ENCODE measurements around the gene DCHS1. TPM values are rescaled to one million over a fixed set of nuclear protein-coding genes. Genes with fewer than 3 reads are reported as not detected.

The DCHS1 gene
- polyA plus RNA-seq, 1 experiment, result 8.7 TPM

GRCh38 chr11:6664551-6664950 is 8.9 kb upstream of the DCHS1 start:
- DNase-seq (ENCODE audit: low read depth, low spot score), result no peak
- TF ChIP-seq CTCF (IDR thresholded peaks at IDR 0.05; ENCODE audit: low read depth, low read length), result no peak
- Histone ChIP-seq H3K4me3 (ENCODE audit: low read depth, low read length) (no peak overlapping the region), H3K27ac (ENCODE audit: low read depth, low read length) (no peak overlapping the region), H3K27me3 (ENCODE audit: control insufficient read depth, insufficient read depth, low read length) (no peaks in the 10 kb centered on the region), H3K9me3 (ENCODE audit: control insufficient read depth, insufficient read depth, low read length) (peaks cover 3% of the 10 kb centered on the region; the same call in 1 of the 2 replicates)
- POLR2A ChIA-PET, result interaction anchor here (0.7 kb wide), 1 partner anchor 111 kb away, joined by 3 read pairs; no protein-coding TSS in a partner anchor
- CTCF ChIA-PET, result interaction anchor here (1.5 kb wide), 1 partner anchor 19 kb away, joined by 5 read pairs; the partner anchor contains the start of gene MRPL17

- POLR2A ChIA-PET, result interaction anchor here (0.7 kb wide), 1 partner anchor 110 kb away, joined by 3 read pairs; no protein-coding TSS in a partner anchor
- H3K27ac ChIP-seq (ENCODE audit: low read depth, low read length), result no peak overlapping the region
- peaks cover 3% of the 10 kb centered on the region; the same call in 1 of the 2 replicates for H3K9me3 ChIP-seq (ENCODE audit: control insufficient read depth, insufficient read depth, low read length)
- no peak for DNase-seq (ENCODE audit: low read depth, low spot score)
- H3K4me3 ChIP-seq (ENCODE audit: low read depth, low read length), result no peak overlapping the region
- no peaks in the 10 kb centered on the region for H3K27me3 ChIP-seq (ENCODE audit: control insufficient read depth, insufficient read depth, low read length)
- CTCF ChIA-PET, result interaction anchor here (1.5 kb wide), 1 partner anchor 19 kb away, joined by 5 read pairs; the partner anchor contains the start of gene MRPL17
- no peak for TF ChIP-seq CTCF (IDR thresholded peaks at IDR 0.05; ENCODE audit: low read depth, low read length)
Measured at GRCh38 chr11:6663794-6664469, 8.3 kb upstream of the DCHS1 start.

- no peak for TF ChIP-seq CTCF (IDR thresholded peaks at IDR 0.05; ENCODE audit: low read depth, low read length)
- ChIA-PET POLR2A (no interaction called here), CTCF (interaction anchor here (1.3 to 1.4 kb wide), 2 partner anchors 11 to 23 kb away, joined by 3 to 4 read pairs; partner anchors contain the start of gene MRPL17)
- Histone ChIP-seq H3K27me3 (ENCODE audit: control insufficient read depth, insufficient read depth, low read length) (no peaks in the 10 kb centered on the region), H3K27ac (ENCODE audit: low read depth, low read length) (no peak overlapping the region), H3K4me3 (ENCODE audit: low read depth, low read length) (no peak overlapping the region), H3K9me3 (ENCODE audit: control insufficient read depth, insufficient read depth, low read length) (no peaks in the 10 kb centered on the region)
- no peak for DNase-seq (ENCODE audit: low read depth, low spot score)
Measured at GRCh38 chr11:6660712-6661111, 5.1 kb upstream of the DCHS1 start.

- ChIA-PET POLR2A (no interaction called here), CTCF (interaction anchor here (1.4 to 3.8 kb wide), 3 partner anchors 10 to 279 kb away, joined by 5 to 23 read pairs (median 5); no protein-coding TSS in a partner anchor)
- Histone ChIP-seq H3K27ac (ENCODE audit: low read depth, low read length) (no peak overlapping the region), H3K9me3 (ENCODE audit: control insufficient read depth, insufficient read depth, low read length) (no peaks in the 10 kb centered on the region), H3K4me3 (ENCODE audit: low read depth, low read length) (no peak overlapping the region), H3K27me3 (ENCODE audit: control insufficient read depth, insufficient read depth, low read length) (peaks cover 6% of the 10 kb centered on the region)
- TF ChIP-seq CTCF (IDR thresholded peaks at IDR 0.05; ENCODE audit: low read depth, low read length), result no peak
- DNase-seq (ENCODE audit: low read depth, low spot score), result no peak
Measured at GRCh38 chr11:6658647-6659046, 3.0 kb upstream of the DCHS1 start.

- TF ChIP-seq CTCF (IDR thresholded peaks at IDR 0.05; ENCODE audit: low read depth, low read length), result no peak
- ChIA-PET CTCF (interaction anchor here (1.4 to 3.8 kb wide), 4 partner anchors 10 to 278 kb away, joined by 4 to 23 read pairs (median 5); partner anchors contain the start of gene MRPL17), POLR2A (no interaction called here)
- no peaks in the 10 kb centered on the region for H3K9me3 ChIP-seq (ENCODE audit: control insufficient read depth, insufficient read depth, low read length)
- H3K27me3 ChIP-seq (ENCODE audit: control insufficient read depth, insufficient read depth, low read length), result peaks cover 9% of the 10 kb centered on the region
- H3K4me3 ChIP-seq (ENCODE audit: low read depth, low read length), result no peak overlapping the region
- DNase-seq (ENCODE audit: low read depth, low spot score), result no peak
- no peak overlapping the region for H3K27ac ChIP-seq (ENCODE audit: low read depth, low read length)
Measured at GRCh38 chr11:6657346-6657745, 1.7 kb upstream of the DCHS1 start.

Measured in AG04450 (cell line).